ENCODE results near the gene LMX1A.

The LMX1A gene

DNA sequence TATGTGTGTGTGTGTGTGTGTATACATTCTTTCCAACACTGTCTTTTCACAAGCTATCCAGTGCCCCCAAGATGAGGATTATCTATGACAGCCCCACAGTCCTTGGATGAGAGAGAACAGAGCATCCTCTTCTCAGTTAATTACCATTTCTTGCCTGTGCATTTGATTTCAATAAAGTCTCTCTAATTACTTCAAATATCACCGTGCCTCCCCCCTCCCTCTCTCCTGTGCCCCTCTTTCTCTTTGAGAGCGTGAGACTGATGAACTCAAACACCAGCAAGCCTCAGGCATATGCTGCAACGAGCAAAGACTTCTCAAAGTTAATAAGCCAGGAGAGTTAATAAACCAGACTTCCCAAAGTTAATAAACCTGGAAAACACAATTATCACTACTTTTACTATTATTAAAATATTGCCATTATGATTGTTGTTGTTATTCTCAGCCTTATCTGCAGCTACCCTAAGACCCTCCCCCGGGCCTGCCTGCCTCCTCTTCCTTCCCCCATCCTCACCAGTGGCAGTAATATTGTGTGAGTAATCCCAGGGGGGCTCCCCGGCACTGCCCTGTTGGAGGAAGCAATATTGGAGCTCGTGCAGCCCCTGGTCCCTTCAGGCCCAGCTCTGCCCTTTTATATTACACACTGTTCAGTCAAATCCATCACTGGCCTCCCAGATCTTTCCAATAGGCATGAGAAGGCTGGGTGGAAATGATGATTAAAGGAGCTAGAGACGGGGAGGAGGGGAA, 30.9 kb downstream of the LMX1A start:
- TF ChIP-seq GATA3 (IDR thresholded peaks at IDR 0.05; ENCODE audit: low read depth, low read length) (no peak), GATA2 (IDR thresholded peaks at IDR 0.05; ENCODE audit: low read depth, low read length) (no peak)

DNA sequence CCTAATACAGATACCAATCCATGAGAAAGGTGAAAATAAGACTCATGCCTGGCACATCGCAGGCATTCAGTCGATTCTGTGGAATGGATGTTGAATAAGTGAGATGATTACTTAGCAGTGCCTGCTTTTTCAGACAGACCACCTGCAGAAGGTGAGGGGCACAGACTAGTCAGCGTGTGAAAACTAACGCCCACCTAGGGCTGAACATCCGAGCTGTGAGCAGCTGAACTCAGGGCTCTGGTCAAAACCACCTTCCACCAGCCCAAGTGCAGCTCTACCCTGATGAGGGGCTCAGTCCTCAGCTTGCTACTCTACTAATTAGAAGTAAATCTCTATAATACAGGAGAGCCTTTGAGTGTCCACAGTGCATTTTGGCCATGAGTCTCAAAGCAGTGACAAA, 32.5 kb downstream of the LMX1A start:
- TF ChIP-seq GATA3 (IDR thresholded peaks at IDR 0.05; ENCODE audit: low read depth, low read length) (no peak), GATA2 (IDR thresholded peaks at IDR 0.05; ENCODE audit: low read depth, low read length) (no peak)

DNA sequence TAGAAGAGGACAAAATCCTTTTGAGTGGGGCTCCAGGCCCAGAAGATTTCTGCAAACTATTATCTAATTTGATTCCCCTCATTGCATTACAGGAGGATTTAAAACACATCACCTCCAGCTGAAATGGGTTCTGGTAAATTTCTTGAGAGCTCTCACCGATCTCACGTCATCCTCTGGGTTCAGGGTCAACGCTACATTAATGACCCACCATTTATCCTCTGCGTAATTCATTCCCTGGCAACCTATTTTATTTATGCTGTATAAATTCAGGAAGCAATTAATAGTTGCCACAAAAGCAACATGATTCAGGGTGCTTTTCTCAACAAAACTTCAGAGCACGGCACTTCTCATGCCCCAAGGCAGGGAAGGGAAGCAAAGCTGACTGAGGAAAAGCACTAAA, 38.9 kb downstream of the LMX1A start:
- TF ChIP-seq GATA3 (IDR thresholded peaks at IDR 0.05; ENCODE audit: low read depth, low read length) (no peak), GATA2 (IDR thresholded peaks at IDR 0.05; ENCODE audit: low read depth, low read length) (no peak)

DNA sequence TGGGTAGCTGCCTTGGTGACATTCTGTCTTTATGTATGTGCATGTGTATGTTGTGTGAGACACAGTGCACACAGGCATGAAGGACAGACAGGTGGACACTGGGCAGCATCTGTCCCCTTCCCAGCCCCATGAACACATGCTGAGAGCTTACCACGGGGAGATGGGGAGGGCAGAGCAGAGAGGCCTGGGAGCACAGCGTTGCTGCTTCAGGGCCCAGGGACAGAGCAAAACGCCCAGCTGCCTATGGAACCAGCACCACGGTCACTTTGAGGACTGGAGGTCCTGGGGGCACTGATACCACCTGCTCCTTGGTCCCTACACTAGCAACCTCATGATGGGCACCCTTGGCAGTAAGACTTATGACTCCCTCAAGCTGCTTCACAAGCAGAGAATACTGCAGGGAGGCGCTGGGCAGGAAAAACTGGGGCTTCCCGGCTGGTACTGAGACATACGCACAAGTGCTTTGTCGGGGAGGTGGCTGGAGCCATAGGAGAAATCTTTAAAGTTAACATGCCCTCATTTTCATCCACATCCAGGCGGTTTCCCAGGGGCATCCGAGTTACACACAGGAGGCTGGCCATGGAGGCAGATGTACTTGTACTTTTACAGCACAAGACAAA, 40.3 kb downstream of the LMX1A start:
- TF ChIP-seq GATA2 (IDR thresholded peaks at IDR 0.05; ENCODE audit: low read depth, low read length) (no peak), GATA3 (IDR thresholded peaks at IDR 0.05; ENCODE audit: low read depth, low read length) (no peak)

DNA sequence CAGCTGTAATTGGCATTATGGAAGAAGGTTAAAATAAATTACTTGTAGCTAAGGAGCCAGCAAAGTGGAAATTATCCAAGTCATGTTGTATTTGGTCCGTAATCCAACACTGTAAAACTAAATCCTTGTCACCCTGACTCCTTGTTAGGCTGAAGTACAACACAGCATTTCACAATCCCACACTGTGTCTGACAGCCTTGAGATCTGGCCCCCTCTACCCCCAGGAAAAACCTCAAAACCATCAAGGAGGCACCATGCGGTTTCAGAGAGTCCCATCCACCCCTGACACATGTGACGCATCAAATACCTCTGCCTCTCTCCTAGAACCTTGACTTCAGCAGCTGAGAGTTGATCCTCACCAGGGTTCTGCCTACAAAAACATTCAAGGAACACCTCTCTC, 41.0 kb downstream of the LMX1A start:
- no peak for TF ChIP-seq GATA2 (IDR thresholded peaks at IDR 0.05; ENCODE audit: low read depth, low read length)

DNA sequence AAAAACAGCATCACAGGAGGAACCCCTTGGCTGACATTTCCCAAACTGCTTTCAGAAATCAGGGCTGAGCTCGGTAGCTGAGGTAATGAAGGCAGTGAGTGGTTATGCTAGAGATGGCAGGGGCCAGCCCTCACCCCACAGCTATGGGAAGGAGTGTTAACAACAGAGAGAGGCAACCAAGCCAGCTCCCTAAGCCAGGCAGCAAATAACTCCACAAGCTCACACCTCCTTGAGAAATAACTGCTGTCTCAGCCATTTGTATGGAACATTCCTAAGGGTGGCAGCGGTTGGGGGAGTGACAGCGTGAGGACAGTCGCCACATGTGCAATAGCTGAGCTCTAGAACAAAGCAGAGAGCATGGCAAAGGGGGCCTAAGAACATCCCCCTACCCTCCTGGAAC, 42.6 kb downstream of the LMX1A start:
- TF ChIP-seq GATA2 (IDR thresholded peaks at IDR 0.05; ENCODE audit: low read depth, low read length) (no peak), GATA3 (IDR thresholded peaks at IDR 0.05; ENCODE audit: low read depth, low read length) (no peak)

DNA sequence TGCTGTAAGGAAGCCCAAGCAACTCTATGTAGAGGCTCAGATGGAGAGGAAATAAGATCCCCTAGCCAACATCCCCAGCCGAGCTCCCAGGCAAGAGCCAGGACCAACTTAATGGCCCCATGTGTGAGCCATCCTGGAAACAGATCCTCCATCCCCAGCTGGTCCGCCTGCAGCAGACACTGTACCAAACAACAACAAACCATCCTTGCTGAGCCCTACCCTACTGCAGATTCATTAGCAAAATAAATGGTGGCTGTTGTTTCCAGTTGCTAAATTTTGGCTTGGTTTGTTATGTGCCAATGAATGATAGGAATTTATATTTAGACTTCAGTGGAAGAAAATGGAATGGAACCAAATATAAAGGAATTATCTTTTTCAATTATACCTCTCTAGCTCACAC, 43.9 kb downstream of the LMX1A start:
- no peak for TF ChIP-seq GATA2 (IDR thresholded peaks at IDR 0.05; ENCODE audit: low read depth, low read length)
- TF ChIP-seq GATA3 (IDR thresholded peaks at IDR 0.05; ENCODE audit: low read depth, low read length) = no peak

DNA sequence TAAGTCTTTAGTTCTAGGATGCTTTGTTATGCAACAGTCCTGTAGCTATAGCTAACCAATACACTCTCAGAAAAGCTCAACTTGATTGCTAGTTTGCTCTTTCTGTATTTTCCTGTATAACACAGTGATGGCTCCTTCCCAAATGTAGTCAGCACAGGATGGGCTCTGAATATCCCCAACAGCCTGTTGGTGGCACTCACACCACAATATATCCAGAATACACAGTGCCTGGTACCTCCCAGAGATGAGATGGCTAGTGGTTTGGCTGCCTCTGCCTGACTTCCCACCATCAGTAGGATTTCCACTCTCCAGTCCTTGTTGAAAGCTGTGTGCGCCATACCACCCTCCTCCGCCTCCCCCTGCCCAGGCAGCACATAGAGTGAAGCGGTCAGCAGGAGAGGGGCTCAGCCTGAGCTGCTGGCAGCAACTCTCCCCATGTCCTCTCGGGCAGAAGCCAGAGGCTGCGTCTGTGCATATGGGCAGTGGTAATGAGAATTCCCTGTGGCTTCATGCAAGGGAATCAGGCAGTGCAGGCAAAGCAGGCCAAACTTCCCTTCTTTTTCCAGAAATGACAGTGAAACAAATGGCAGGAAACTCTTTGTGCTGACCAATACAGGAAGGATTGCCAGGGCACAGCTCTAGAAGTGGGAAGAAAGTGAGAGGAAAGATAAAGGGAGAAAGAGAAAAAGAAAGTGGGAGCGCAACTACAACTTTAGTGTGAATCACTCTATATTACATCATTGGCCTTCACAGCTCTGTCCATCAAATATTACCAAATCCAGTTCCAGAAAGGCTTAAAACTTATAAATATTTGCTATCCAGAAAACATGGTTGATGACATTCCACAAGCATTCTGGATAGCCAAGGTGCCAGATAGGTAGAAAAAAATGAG, 49.7 kb downstream of the LMX1A start:
- TF ChIP-seq GATA3 (IDR thresholded peaks at IDR 0.05; ENCODE audit: low read depth, low read length) = no peak
- no peak for TF ChIP-seq GATA2 (IDR thresholded peaks at IDR 0.05; ENCODE audit: low read depth, low read length)

DNA sequence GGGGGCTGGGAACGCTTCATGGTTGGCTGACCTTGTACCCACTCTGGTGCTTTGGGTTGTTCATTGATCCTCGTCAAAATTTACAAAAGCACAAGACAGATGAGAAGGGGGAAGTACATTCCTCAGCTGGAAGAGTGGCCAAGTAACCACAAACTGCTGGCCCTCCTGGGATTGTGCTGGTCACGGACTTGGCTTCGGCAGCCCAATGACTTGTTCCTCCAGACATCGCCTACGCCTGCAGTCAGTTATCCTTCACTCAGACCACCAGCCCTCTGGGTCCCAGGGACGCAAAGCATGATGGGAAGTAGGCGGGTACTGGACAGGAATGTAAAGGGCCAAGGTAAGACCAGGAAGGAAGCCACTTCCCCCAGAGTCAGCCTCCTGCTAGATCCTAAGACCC, 53.1 kb downstream of the LMX1A start:
- TF ChIP-seq GATA3 (IDR thresholded peaks at IDR 0.05; ENCODE audit: low read depth, low read length) = no peak
- TF ChIP-seq GATA2 (IDR thresholded peaks at IDR 0.05; ENCODE audit: low read depth, low read length) = no peak

DNA sequence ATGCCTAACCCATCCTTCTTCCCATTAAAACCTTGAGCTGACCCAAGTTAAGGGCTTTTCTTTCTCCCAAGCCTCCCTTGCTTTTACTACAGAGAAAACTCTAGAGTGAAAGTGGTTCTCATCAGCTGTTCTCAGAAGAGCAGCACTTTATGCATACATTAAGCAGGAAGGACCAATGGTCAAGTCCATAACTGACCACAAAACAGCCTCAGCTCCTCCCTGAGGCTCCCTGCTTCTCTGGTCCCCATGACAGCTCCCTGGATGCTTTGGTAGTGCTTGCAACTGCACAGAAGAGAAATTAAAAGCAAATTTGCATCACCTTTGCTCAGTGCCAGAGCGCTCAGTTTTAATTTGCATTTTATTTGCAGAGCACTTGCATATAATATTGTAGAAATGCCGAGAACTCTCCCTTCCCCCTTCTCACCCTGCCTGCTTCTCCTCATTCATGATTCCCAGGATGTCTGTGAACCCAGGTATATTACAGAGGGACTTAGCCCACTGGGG, 56.1 kb downstream of the LMX1A start:
- TF ChIP-seq GATA2 (IDR thresholded peaks at IDR 0.05; ENCODE audit: low read depth, low read length) (no peak), GATA3 (IDR thresholded peaks at IDR 0.05; ENCODE audit: low read depth, low read length) (no peak)

DNA sequence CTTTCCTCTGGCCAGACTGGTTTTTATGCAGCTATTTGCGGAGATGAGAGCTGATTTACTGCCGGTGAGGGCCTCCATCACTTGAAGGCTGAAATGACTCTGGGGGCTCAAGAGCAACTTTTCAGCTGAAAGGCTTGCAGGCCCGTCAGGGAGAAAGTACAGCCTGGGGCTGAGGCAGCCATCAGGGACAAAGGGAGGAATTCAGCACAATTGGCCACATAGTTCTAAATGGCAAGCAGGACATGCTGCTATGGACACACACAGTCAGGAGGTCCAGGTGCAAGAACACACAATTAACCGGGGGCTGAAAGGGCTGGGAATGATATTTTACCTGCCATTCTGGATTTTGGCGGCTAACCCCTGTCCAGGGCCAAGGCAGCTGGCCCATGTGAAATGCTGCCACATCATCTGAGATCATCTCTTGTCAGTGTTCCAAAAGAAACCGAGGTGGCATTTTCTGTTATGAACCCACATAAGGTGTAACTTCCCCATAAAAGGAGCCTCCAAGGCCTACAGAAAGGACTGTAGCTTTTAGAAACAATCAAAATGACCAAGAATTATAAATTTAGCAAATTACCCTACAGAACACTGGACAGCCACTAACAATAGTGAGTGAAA, 58.2 kb downstream of the LMX1A start:
- TF ChIP-seq GATA2 (IDR thresholded peaks at IDR 0.05; ENCODE audit: low read depth, low read length) (no peak), GATA3 (IDR thresholded peaks at IDR 0.05; ENCODE audit: low read depth, low read length) (no peak)

DNA sequence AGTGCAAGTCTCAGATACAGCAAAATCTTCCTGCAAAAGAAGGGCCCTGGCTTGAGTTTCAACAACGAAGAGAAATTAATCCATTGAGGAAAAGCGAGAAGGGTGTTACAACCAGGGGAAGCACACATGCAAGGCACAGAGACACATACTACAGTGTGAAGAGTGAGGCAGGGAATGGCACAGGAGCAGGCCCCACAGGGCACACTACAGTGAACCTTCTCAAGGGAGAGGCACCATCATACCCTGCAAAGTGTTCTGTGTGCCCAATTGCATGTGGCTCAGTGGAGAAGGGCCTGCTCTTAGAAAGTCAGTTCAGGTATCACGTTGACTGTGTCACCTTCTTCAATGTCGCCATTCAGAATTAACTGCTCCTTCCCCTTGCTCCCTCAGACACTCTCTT, 60.3 kb downstream of the LMX1A start:
- TF ChIP-seq GATA2 (IDR thresholded peaks at IDR 0.05; ENCODE audit: low read depth, low read length) = no peak
- TF ChIP-seq GATA3 (IDR thresholded peaks at IDR 0.05; ENCODE audit: low read depth, low read length) = no peak

DNA sequence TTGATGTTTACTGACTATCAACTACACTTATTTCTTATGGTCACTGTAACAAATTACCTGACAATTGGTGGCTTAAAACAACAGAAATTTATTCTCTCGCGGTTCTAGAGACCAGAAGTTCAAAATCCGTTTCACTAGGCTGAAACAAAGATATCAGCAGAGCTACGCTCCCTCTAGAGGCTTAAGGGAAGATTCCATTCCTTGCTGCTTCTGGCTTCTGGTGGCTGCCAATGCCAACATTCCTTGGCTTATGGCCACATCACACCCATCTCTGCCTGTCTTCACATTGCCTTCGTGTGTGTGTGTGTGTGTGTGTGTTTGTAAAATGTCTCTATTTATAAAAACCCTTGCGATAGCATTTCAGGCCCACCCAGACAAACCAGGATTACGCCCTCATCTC, 66.4 kb downstream of the LMX1A start:
- TF ChIP-seq GATA3 (IDR thresholded peaks at IDR 0.05; ENCODE audit: low read depth, low read length) (no peak), GATA2 (IDR thresholded peaks at IDR 0.05; ENCODE audit: low read depth, low read length) (no peak)

DNA sequence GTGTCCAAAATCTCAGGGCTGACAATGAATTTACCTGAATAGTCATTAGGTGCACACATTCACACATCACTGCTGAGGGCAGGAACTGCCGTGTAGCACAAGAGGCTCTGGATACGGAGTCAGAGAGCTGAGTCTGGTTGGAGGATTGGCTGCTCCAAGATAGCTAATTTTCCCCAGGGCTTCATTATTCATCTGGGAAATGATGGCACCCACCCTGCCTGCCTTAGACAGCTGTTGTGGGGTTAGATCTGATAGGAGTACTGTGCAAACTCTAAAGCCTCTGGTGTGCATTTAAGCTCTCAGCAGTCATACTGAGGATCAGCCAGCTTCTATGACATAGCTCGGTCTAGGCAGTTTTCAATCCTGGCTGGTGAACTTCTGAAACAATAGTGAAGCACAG, 67.0 kb downstream of the LMX1A start:
- TF ChIP-seq GATA2 (IDR thresholded peaks at IDR 0.05; ENCODE audit: low read depth, low read length) (no peak), GATA3 (IDR thresholded peaks at IDR 0.05; ENCODE audit: low read depth, low read length) (no peak)
